ENCODE data around the gene KSR1. TPM values are rescaled to one million over a fixed set of nuclear protein-coding genes. Genes with fewer than 3 reads are reported as not detected.
"Not testable (repeated sequence)": the region's sequence is repeated elsewhere in the genome, so short reads cannot be mapped to it uniquely, and the experiment has no call there.

The KSR1 gene
- total RNA-seq, 1 donor from 2014 or later: 59.6 TPM

DNA sequence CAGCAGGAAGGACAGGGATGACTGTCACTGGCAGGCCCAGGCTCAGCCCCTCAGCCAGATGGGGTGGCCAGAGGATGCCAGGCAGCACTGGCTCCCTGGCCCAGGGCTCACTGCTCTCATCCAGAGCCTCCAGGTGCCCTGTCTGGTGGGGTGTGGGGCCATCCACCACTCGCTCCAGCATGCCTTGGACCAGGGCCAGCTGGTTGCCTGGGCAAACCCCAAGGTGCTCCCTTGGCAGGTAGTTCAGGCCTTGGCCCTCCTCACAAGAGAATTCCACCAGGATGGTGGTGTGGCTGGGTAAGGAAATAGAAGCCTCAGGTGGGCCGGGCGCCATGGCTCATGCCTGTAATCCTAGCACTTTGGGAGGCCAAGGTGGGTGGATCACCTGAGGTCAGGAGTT lies 204.2 kb downstream of the KSR1 start:
- Histone ChIP-seq H3K27me3 (ENCODE audit: low read depth) (no peaks in the 10 kb centered on the region), H3K9me3 (no peaks in the 10 kb centered on the region), H3K36me3 (no peaks in the 10 kb centered on the region), H3K27ac (no peak overlapping the region), H3K4me1 (no peaks in the 10 kb centered on the region), H3K4me3 (no peak overlapping the region)
- ATAC-seq (no peak), DNase-seq (no peak)
- TF ChIP-seq, protein P1, sequence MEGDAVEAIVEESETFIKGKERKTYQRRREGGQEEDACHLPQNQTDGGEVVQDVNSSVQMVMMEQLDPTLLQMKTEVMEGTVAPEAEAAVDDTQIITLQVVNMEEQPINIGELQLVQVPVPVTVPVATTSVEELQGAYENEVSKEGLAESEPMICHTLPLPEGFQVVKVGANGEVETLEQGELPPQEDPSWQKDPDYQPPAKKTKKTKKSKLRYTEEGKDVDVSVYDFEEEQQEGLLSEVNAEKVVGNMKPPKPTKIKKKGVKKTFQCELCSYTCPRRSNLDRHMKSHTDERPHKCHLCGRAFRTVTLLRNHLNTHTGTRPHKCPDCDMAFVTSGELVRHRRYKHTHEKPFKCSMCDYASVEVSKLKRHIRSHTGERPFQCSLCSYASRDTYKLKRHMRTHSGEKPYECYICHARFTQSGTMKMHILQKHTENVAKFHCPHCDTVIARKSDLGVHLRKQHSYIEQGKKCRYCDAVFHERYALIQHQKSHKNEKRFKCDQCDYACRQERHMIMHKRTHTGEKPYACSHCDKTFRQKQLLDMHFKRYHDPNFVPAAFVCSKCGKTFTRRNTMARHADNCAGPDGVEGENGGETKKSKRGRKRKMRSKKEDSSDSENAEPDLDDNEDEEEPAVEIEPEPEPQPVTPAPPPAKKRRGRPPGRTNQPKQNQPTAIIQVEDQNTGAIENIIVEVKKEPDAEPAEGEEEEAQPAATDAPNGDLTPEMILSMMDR (IDR thresholded peaks at IDR 0.05): no peak
- intact Hi-C loops (cut with DNase I): no loop called here

DNA sequence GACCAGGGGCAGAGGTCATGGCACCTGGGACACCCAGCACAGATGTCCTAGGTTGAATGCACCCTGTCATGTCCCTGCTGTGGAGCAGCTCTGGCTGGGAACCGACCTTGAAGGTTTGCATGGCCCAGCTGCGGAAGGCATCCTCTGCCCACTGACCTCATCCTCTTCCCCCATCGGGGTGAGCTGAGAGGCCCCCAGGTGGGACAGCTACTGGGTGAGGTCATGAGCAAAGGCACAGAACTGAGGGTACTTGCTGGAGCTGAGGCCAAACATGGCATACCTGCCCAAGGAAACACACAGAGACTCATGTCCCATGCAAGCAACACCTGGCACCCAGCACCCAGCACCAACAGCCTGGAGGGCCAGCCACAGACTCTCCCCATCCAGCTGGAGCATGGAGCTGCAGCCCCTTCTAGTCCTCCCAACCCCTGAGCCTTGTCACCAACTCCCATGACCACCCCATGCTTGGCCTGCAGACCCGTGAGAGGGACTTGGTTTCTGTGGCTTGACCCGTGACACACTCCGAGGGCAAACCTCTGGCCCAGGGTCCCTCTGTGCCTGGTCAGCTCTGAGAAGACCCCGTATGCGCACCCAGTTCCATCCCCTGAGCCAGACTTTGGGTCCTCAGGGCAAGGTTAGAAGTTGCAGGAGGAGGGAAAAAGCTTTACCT lies 207.8 kb downstream of the KSR1 start:
- DNase-seq: no peak
- no peaks in the 10 kb centered on the region for H3K27me3 ChIP-seq (ENCODE audit: low read depth)
- TF ChIP-seq, protein P1 (IDR thresholded peaks at IDR 0.05): no peak
- intact Hi-C loops (cut with DNase I): no loop called here
- ATAC-seq: no peak
- no peaks in the 10 kb centered on the region for H3K4me1 ChIP-seq
- H3K9me3 ChIP-seq: no peaks in the 10 kb centered on the region
- no peaks in the 10 kb centered on the region for H3K36me3 ChIP-seq
- no peak overlapping the region for H3K27ac ChIP-seq
- no peak overlapping the region for H3K4me3 ChIP-seq

DNA sequence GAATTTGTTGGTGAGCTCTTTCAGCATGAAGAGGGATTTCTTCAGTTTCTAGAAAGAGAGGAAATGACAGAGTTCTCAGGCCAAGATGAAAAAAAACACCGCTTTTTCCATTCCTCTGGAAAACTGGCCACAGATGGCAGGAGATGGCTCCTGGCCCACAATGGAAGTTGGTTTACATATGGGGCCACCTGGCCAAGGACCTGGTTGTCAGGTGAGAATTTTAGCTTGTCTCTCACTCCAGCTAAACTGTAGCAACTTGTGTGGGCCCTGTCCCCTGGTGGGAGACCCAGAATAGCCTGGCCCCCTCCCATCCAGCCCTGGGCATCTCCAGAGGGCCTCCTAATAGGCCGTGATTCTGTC lies 208.3 kb downstream of the KSR1 start:
- H3K4me3 ChIP-seq: no peak overlapping the region
- no peaks in the 10 kb centered on the region for H3K36me3 ChIP-seq
- no peaks in the 10 kb centered on the region for H3K4me1 ChIP-seq
- intact Hi-C loops (cut with DNase I): no loop called here
- TF ChIP-seq, protein P1 (IDR thresholded peaks at IDR 0.05): no peak
- DNase-seq (no peak), ATAC-seq (no peak)
- H3K27me3 ChIP-seq (ENCODE audit: low read depth): no peaks in the 10 kb centered on the region
- H3K27ac ChIP-seq: no peak overlapping the region
- H3K9me3 ChIP-seq: no peaks in the 10 kb centered on the region

DNA sequence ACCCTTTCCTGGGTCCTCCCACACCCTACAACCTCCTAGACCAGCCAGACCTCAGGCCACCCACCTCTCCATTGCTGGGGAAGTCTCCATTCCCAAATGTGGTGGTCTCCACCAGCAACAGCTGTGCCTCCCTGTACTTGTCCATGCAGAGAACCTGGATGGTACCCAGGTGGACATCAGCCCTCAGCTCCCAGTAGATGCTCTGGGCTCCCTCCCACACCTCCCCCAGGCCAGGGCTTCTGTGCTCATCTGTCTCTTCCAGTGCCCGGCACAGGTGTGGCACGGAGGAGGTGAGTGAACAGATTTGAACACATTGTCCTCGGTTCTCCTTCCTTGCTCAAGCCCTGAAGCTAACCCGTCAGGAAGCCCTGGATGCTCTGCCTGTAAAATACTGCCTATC lies 209.3 kb downstream of the KSR1 start:
- intact Hi-C loops (cut with DNase I): no loop called here
- no peak for ATAC-seq
- TF ChIP-seq, protein P1 (IDR thresholded peaks at IDR 0.05): no peak

DNA sequence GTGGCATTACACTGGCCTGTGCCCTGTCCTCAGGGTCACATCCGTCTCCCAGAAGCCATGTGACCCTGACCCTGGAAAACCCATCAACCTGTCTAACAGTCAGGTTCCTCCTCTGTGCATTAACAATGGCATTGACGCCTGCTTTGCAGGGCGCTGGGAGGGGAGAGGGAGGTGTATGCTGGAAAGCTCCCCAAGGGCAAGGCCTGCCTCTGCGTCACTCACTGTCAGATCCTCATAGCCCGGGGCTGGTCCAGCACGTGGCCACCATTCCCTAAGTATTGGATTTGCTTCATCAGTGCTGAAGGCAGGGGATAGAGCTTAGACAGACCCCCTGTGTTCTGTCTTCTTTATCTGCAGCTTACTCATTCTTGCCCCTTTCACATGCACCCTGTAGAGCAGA lies 210.0 kb downstream of the KSR1 start:
- DNase-seq; ATAC-seq; H3K9me3 ChIP-seq; H3K4me3 ChIP-seq; H3K27ac ChIP-seq; H3K36me3 ChIP-seq; H3K4me1 ChIP-seq; H3K27me3 ChIP-seq (ENCODE audit: low read depth); intact Hi-C loops (cut with DNase I): not testable (repeated sequence)

More for the DNA sequence above, 209.3 kb downstream of the KSR1 start:
- no peaks in the 10 kb centered on the region for H3K36me3 ChIP-seq
- no peaks in the 10 kb centered on the region for H3K9me3 ChIP-seq
- H3K27me3 ChIP-seq (ENCODE audit: low read depth): no peaks in the 10 kb centered on the region
- no peak overlapping the region for H3K4me3 ChIP-seq
- no peak overlapping the region for H3K27ac ChIP-seq
- DNase-seq: no peak
- H3K4me1 ChIP-seq: no peaks in the 10 kb centered on the region

DNA sequence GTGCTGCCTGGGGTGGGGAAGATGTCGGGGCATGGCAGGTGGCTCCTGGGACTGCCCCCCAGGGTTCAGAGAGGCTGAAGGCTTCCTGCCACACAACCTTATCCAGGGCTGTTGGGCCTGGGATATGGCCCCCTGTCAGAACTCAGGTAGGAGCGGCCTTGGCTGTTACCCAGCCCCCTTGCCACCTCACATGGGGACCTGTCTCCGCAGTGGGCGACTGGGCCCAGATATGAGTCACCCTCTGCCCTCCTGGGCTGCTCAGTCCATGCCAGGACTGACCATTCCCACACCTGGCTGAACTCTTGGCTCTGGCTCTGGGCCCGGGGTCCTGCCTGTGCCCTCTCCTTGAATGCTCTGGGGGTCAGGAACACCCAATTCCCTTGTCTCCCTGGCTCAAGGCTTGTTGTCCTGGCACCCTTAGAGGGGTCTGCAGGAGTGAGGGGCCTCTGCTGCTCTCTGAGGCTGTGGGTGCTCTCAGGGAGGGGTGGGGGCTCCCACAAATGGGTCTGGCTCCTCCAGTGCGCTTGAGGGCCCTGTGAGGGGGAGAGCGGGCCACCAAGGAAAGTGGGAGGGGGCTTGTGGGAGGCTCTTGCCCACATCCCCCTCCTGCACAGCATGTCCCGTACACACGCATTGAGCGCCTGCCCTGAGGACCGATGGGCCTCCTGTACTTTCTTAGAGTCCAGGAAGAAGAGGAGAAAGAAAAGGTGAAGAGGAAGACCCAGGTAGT lies 210.7 kb downstream of the KSR1 start:
- H3K36me3 ChIP-seq: no peaks in the 10 kb centered on the region
- DNase-seq: no peak
- intact Hi-C loops (cut with DNase I): no loop called here
- H3K4me1 ChIP-seq: no peaks in the 10 kb centered on the region
- ATAC-seq: no peak
- no peaks in the 10 kb centered on the region for H3K9me3 ChIP-seq
- TF ChIP-seq, protein P1 (IDR thresholded peaks at IDR 0.05): no peak
- H3K4me3 ChIP-seq: no peak overlapping the region
- H3K27ac ChIP-seq: no peak overlapping the region
- H3K27me3 ChIP-seq (ENCODE audit: low read depth): no peaks in the 10 kb centered on the region
